Breast epithelium (tissue), 4 donors: ENCODE measurements around the gene THSD4. TPM values are rescaled to one million over a fixed set of nuclear protein-coding genes. Genes with fewer than 3 reads are reported as not detected.
A peak's percentile ranks its signal among the peaks of the same experiment; 100 is the strongest.

Source experiments
- DNase-seq, 2 donors: peaks; one replicate each; pipeline ENCODE4 v3.0.0-alpha.2; 2019; ENCODE audit warnings: low spot score in 2 of 2
- H3K27ac ChIP-seq, 2 donors: fragments of 200-600 bp; sonication (generic) in 1 of 2; one replicate each; pipeline ENCODE4 v1.5.1; 2016 to 2019; ENCODE audit warnings: mild to moderate bottlenecking in 1 of 2
- H3K27me3 ChIP-seq, 2 donors: fragments of 200-600 bp; sonication (generic) in 1 of 2; one replicate each; pipeline versions ENCODE4 v1.5.1 to v1.6.0; 2017 to 2019; ENCODE audit warnings: control low read depth in 1 of 2, mild to moderate bottlenecking in 1 of 2
- H3K36me3 ChIP-seq: fragments of 200-600 bp; one replicate; pipeline ENCODE4 v1.5.1; 2019
- H3K4me1 ChIP-seq, 2 donors: fragments of 200-600 bp; sonication (generic); one replicate each; pipeline ENCODE4 v1.5.1; 2016 to 2019; ENCODE audit warnings: control low read depth in 1 of 2
- H3K4me3 ChIP-seq, 3 donors: fragments of 200-600 bp; sonication (generic); 1 replicate in 2 of 3; 2 replicates in 1 of 3; pipeline ENCODE4 v1.5.1; 2016 to 2019; ENCODE audit warnings: mild to moderate bottlenecking in 3 of 3, moderate library complexity in 2 of 3
- H3K9me3 ChIP-seq, 2 donors: fragments of 200-600 bp; sonication (generic) in 1 of 2; one replicate each; pipeline ENCODE4 v1.5.1; 2016 to 2019; ENCODE audit warnings: control low read depth in 1 of 2
- POLR2A ChIP-seq: fragments of 450-650 bp; IDR thresholded peaks from one replicate; pipeline ENCODE4 v1.6.1; 2016; ENCODE audit warnings: antibody characterized with exemption, mild to moderate bottlenecking, moderate library complexity
- POLR2AphosphoS5 ChIP-seq, 3 donors: sonication (generic); formaldehyde crosslinking; IDR thresholded peaks; one replicate each; pipeline ENCODE4 v1.6.1; 2017; ENCODE audit warnings: antibody characterized with exemption in 3 of 3
- intact Hi-C: fragments of 100-400 bp; cut with DNase I; formaldehyde crosslinking; loops from one replicate; pipeline ENCODE4 v1.15.1; 2023; ENCODE audit warnings: low total_unique reads
- total RNA-seq, 3 donors: library from RNA; depleted of rRNA; stranded (reverse); fragments of >200 nt; gene quantifications; one replicate each; pipeline ENCODE4 v1.1.0, GENCODE V29; 2016
- TF ChIP-seq, protein P1 (sequence below), 3 donors: fragments of 450-650 bp; IDR thresholded peaks; one replicate each; pipeline ENCODE4 v1.5.1; 2016 to 2017; ENCODE audit warnings: antibody characterized with exemption in 3 of 3, mild to moderate bottlenecking in 3 of 3, moderate library complexity in 3 of 3

THSD4 gene
- total RNA-seq, 3 donors from 2014 or later, result 0.64 to 58.7 (median 41.3) TPM

DNA sequence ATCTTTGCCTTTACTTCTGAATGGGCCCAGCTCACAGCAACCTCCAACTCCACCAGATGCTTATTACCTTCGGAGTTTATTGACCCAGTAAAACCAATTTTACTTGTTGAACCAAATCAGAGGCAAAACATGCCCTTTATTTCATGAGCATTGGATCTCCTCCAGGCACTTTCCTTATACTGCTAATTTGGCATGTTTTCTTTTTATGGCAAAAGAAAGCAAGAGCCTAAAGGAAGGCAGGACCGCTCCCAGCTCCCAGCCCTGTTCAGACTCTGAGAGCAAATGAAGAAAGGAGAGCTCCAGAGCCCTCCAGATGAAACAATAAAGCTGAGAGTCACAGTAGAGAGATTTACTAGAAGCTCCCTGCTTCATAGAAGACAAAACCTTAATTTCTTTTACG is 613.6 kb downstream of the THSD4 start:
- no peak for DNase-seq
- H3K27me3 ChIP-seq, result no peaks in the 10 kb centered on the region
- H3K36me3 ChIP-seq, result no peaks in the 10 kb centered on the region
- no peak overlapping the region for H3K4me3 ChIP-seq
- peak overlapping the region; percentile 14 to 25 for H3K27ac ChIP-seq
- TF ChIP-seq POLR2A (no peak), POLR2AphosphoS5 (IDR thresholded peaks at IDR 0.05) (no peak)
- TF ChIP-seq, protein P1, sequence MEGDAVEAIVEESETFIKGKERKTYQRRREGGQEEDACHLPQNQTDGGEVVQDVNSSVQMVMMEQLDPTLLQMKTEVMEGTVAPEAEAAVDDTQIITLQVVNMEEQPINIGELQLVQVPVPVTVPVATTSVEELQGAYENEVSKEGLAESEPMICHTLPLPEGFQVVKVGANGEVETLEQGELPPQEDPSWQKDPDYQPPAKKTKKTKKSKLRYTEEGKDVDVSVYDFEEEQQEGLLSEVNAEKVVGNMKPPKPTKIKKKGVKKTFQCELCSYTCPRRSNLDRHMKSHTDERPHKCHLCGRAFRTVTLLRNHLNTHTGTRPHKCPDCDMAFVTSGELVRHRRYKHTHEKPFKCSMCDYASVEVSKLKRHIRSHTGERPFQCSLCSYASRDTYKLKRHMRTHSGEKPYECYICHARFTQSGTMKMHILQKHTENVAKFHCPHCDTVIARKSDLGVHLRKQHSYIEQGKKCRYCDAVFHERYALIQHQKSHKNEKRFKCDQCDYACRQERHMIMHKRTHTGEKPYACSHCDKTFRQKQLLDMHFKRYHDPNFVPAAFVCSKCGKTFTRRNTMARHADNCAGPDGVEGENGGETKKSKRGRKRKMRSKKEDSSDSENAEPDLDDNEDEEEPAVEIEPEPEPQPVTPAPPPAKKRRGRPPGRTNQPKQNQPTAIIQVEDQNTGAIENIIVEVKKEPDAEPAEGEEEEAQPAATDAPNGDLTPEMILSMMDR (IDR thresholded peaks at IDR 0.05), result no peak
- intact Hi-C loops, result no loop called here
- H3K9me3 ChIP-seq, result no peaks in the 10 kb centered on the region
- H3K4me1 ChIP-seq, result no peaks in the 10 kb centered on the region

DNA sequence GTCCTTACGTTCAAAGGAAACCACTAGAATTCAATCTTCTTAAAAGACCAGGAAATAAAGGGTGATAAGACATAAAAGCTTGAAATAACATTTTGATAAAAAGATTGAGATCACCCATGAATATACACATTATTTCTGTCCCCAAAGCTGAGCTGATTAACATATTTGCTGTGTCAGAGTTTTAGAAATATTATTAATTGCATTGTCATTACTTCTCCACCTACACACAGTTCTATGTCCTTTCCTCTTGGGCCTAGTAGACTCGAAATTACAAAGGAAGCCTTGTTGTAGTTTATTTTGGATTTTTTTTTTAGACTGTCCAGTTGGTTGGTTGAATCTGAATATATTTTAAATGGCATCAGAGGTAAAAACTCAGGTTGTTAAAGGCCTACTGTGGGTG is 614.0 kb downstream of the THSD4 start:
- no peaks in the 10 kb centered on the region for H3K27me3 ChIP-seq
- no peaks in the 10 kb centered on the region for H3K4me1 ChIP-seq
- H3K27ac ChIP-seq, result peak overlapping the region; percentile 14 to 50
- intact Hi-C loops, result no loop called here
- H3K36me3 ChIP-seq, result no peaks in the 10 kb centered on the region
- no peaks in the 10 kb centered on the region for H3K9me3 ChIP-seq
- DNase-seq, result no peak
- H3K4me3 ChIP-seq, result no peak overlapping the region
- TF ChIP-seq POLR2AphosphoS5 (IDR thresholded peaks at IDR 0.05) (no peak), POLR2A (no peak)
- TF ChIP-seq, protein P1 (IDR thresholded peaks at IDR 0.05), result no peak

DNA sequence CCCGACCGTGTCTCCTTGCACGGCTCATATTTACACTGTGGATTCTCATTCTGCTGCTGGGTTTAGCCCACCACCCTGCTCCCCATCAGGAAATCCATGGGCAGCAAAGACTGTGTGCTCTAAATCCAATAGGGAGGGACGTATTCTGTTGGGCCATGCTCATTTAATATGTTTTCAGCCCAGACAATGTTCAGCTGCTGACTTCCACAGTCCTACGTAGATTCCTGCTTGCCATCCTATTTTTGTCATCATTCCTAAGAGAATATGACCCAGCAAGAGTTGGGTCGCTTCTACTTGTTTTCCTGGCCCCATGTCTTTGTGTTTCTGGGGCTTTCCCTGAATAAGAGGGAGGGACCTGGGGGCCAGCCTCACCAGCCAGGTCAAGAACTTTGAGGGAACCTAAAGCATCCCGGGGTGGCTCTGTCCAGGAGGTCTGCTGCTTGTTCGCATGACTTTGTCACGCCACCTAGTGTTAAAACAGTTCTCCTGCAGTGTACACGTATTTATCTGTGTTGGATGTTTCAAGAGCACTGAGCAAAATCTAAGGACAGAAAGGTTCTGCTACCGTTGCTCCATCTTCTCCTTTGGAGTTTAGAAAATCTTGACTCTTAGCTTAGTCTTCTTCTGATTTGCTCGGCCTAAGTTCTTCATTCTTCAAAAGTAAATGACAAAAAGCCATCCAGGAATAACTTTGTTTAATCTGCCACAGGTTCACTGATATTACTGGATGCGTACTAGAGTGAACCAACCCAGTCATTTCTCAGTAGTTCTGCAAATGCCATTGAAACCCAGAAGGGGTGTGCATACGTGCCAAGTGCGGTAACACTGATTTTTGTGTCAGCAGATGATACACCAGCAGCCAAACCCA is 615.2 kb downstream of the THSD4 start:
- no peaks in the 10 kb centered on the region for H3K9me3 ChIP-seq
- no peaks in the 10 kb centered on the region for H3K27me3 ChIP-seq
- peak overlapping the region in 1 of 2 donors; percentile 20 for H3K27ac ChIP-seq
- no peaks in the 10 kb centered on the region for H3K36me3 ChIP-seq
- DNase-seq, result peak in 1 of 2 donors; percentile 44
- H3K4me3 ChIP-seq, result no peak overlapping the region
- TF ChIP-seq, protein P1 (IDR thresholded peaks at IDR 0.05), result peak; percentile 71 to 78 (median 72)
- TF ChIP-seq POLR2AphosphoS5 (IDR thresholded peaks at IDR 0.05), result no peak
- TF ChIP-seq POLR2A, result no peak
- H3K4me1 ChIP-seq, result no peaks in the 10 kb centered on the region
- intact Hi-C loops, result loop anchor here (10.0 kb wide), 1 partner anchor 286 kb away; no protein-coding TSS in a partner anchor

DNA sequence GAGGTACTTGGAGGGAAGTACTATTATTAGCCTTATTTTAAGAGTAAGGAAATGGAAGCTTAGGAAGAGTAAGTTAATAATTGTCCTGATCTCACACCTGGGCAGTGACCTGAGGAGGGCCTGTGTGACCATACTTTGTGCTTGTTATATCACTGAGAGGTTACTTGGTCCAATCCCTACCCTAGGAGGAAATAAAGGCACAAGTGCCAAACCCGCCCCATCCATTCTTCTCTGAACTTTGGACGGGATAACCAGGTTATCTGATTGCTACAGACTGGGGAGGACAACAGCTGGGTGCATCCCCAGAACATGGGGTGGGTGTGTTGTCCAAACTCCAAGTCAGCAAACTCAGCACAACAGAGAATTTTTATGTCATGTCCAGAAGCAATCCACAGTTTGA is 617.4 kb downstream of the THSD4 start:
- DNase-seq, result no peak
- Histone ChIP-seq H3K9me3 (no peaks in the 10 kb centered on the region), H3K27ac (no peak overlapping the region), H3K4me1 (no peaks in the 10 kb centered on the region), H3K36me3 (no peaks in the 10 kb centered on the region), H3K27me3 (no peaks in the 10 kb centered on the region), H3K4me3 (no peak overlapping the region)
- intact Hi-C loops, result loop anchor here (10.0 kb wide), 1 partner anchor 288 kb away; no protein-coding TSS in a partner anchor
- TF ChIP-seq POLR2AphosphoS5 (IDR thresholded peaks at IDR 0.05) (no peak), POLR2A (no peak)
- TF ChIP-seq, protein P1 (IDR thresholded peaks at IDR 0.05), result no peak

DNA sequence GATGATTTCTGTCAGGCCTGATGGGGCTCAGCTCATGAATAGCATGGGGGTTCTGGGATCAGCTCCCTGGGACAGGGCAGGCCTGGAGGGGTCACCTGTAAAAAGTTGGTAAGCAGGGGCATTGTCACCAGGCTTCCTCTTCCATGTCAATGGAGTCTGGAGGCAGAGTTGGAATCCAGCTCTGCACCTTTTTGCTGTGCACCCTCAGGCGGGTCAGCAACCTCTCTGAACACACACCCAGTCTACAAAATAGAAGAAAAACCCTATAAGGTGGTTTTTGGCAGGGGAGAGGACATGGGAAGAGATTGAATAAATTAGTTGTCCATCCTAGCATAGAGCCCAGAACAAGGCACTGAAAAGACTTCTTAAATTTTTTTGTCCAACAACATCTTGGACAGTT is 617.9 kb downstream of the THSD4 start:
- DNase-seq, result no peak
- Histone ChIP-seq H3K36me3 (no peaks in the 10 kb centered on the region), H3K27me3 (no peaks in the 10 kb centered on the region), H3K9me3 (no peaks in the 10 kb centered on the region), H3K27ac (no peak overlapping the region), H3K4me3 (no peak overlapping the region), H3K4me1 (no peaks in the 10 kb centered on the region)
- intact Hi-C loops, result loop anchor here (10.0 kb wide), 1 partner anchor 288 kb away; no protein-coding TSS in a partner anchor
- TF ChIP-seq, protein P1 (IDR thresholded peaks at IDR 0.05), result no peak
- TF ChIP-seq POLR2AphosphoS5 (IDR thresholded peaks at IDR 0.05) (no peak), POLR2A (no peak)
